ENCODE results near the gene ADNP. TPM values are rescaled to one million over a fixed set of nuclear protein-coding genes. Genes with fewer than 3 reads are reported as not detected.

Gene ADNP
- total RNA-seq, 1 experiment from 2014 or later = 143 TPM

GRCh38 chr20:50895111-50895830, 36.0 kb downstream of the ADNP start:
- Histone ChIP-seq H4K20me1 (ENCODE audit: control insufficient read depth, insufficient read depth, insufficient read length) (no peaks in the 10 kb centered on the region), H3K27ac (ENCODE audit: insufficient read length, low read depth, low read length) (no peak overlapping the region), H3K23me2 (ENCODE audit: insufficient read length, low read depth, low read length, poor library complexity, severe bottlenecking) (no peaks in the 10 kb centered on the region), H3K9me3 (ENCODE audit: control insufficient read depth, low read depth, low read length) (no peaks in the 10 kb centered on the region), H3K4ac (ENCODE audit: low read depth, low read length) (no peak overlapping the region), H3K14ac (ENCODE audit: insufficient read depth, low read length) (no peak overlapping the region), H4K91ac (ENCODE audit: insufficient read length, low read depth, low read length) (no peak overlapping the region), H2BK20ac (ENCODE audit: low read depth, low read length, poor library complexity, severe bottlenecking) (no peak overlapping the region), H4K8ac (replicated peaks; ENCODE audit: insufficient read length, low read depth, low read length) (no peak overlapping the region), H2BK15ac (ENCODE audit: low read depth, low read length) (no peak overlapping the region), H3K4me1 (ENCODE audit: insufficient read depth, low read length) (no peaks in the 10 kb centered on the region), H3K79me1 (ENCODE audit: insufficient read depth, low read depth, low read length, poor library complexity, severe bottlenecking) (peaks cover 10% of the 10 kb centered on the region), H3K56ac (ENCODE audit: insufficient read length, low read depth, low read length) (no peak overlapping the region), H2AFZ (ENCODE audit: low read length) (no peak overlapping the region), H2BK120ac (ENCODE audit: low read depth, low read length, poor library complexity, severe bottlenecking) (no peak overlapping the region), H3K79me2 (ENCODE audit: insufficient read depth, low read length) (no peaks in the 10 kb centered on the region; the same call in 1 of the 2 replicates), H2AK5ac (ENCODE audit: insufficient read length, low read length) (no peak overlapping the region), H2BK12ac (ENCODE audit: insufficient read length, low read depth, low read length) (no peak overlapping the region), H3K4me2 (ENCODE audit: insufficient read depth, insufficient read length, low read length) (no peak overlapping the region), H4K5ac (ENCODE audit: insufficient read length, low read depth, low read length) (no peak overlapping the region), H3K18ac (ENCODE audit: insufficient read length, low read depth, low read length) (no peak overlapping the region), H3K27me3 (ENCODE audit: insufficient read depth, low read length) (no peaks in the 10 kb centered on the region), H3K23ac (ENCODE audit: insufficient read length, low read depth, low read length) (no peak overlapping the region), H3T11ph (ENCODE audit: low read length) (no peak overlapping the region), H2BK5ac (ENCODE audit: insufficient read length, low read length) (no peak overlapping the region), H3K9ac (ENCODE audit: extremely low read depth, insufficient read length, low read length) (no peak overlapping the region)
- no peaks in the 10 kb centered on the region for H3K9me3 Mint-ChIP-seq
- no peaks in the 10 kb centered on the region; the same call in 1 of the 2 replicates for H3K27me3 Mint-ChIP-seq (ENCODE audit: low read depth)
- peaks cover 43 to 97% (median 78%) of the 10 kb centered on the region in 3 experiments for H3K36me3 Mint-ChIP-seq (ENCODE audit: insufficient read depth in 1 of 3, low read depth in 3 of 3)
- H3K27ac Mint-ChIP-seq = no peak overlapping the region
- DNase-seq = no peak
- WGBS (ENCODE audit: extremely low coverage, insufficient read length, low lambda C conversion rate) = no CpG with 5 or more reads among the region's 8 CpGs
- TF ChIP-seq CTCF (conservative IDR thresholded peaks at IDR 0.05) = no peak
- H3K4me3 Mint-ChIP-seq = no peak overlapping the region
- 0 out of 4 replicates have a peak, but pooled peaks cover 0 to 7% of the 10 kb centered on the region in 2 experiments for H3K4me1 Mint-ChIP-seq
